Smooth muscle cell (in vitro differentiated cells): ENCODE data around the gene ADGRV1. TPM values are rescaled to one million over a fixed set of nuclear protein-coding genes. Genes with fewer than 3 reads are reported as not detected.

Experiments used
- DNase-seq: peaks from one replicate; lab custom pipeline; 2025; ENCODE audit not compliant: unreplicated experiment; lab: John Stamatoyannopoulos, UW
- H2AFZ ChIP-seq: fragments of 200-600 bp; sonication (generic); 2 replicates; pipeline ENCODE4 v1.6.0; 2016; ENCODE audit warnings: antibody characterized with exemption, low read depth, mild to moderate bottlenecking
- H3F3A ChIP-seq: fragments of 200-600 bp; sonication (generic); 2 replicates; pipeline ENCODE4 v1.6.0; 2017; ENCODE audit warnings: antibody characterized with exemption, low read depth
- H3K27ac ChIP-seq: fragments of 200-600 bp; sonication (generic); 2 replicates; pipeline ENCODE4 v1.5.1; 2016; ENCODE audit warnings: low read depth, mild to moderate bottlenecking
- H3K27me3 ChIP-seq: fragments of 200-600 bp; sonication (generic); 2 replicates; pipeline ENCODE4 v1.6.1; 2016; ENCODE audit warnings: low read depth, mild to moderate bottlenecking
- H3K36me3 ChIP-seq: fragments of 200-600 bp; sonication (generic); 2 replicates; pipeline ENCODE4 v1.5.1; 2016; ENCODE audit warnings: low read depth
- H3K4me1 ChIP-seq: fragments of 200-600 bp; sonication (generic); 2 replicates; pipeline ENCODE4 v1.5.1; 2016; ENCODE audit warnings: low read depth
- H3K4me2 ChIP-seq: fragments of 200-600 bp; sonication (generic); 2 replicates; pipeline ENCODE4 v1.6.0; 2016; ENCODE audit warnings: mild to moderate bottlenecking
- H3K4me3 ChIP-seq: fragments of 200-600 bp; sonication (generic); 2 replicates; pipeline ENCODE4 v1.5.1; 2016; ENCODE audit warnings: mild to moderate bottlenecking
- H3K79me2 ChIP-seq: fragments of 200-600 bp; sonication (generic); 2 replicates; pipeline ENCODE4 v1.6.0; 2016; ENCODE audit warnings: low read depth, mild to moderate bottlenecking
- H3K9ac ChIP-seq: fragments of 200-600 bp; sonication (generic); 2 replicates; pipeline ENCODE4 v1.6.0; 2016; ENCODE audit warnings: low read depth
- H3K9me3 ChIP-seq: fragments of 200-600 bp; sonication (generic); replicated peaks from 2 replicates; pipeline ENCODE4 v1.5.1; 2016; ENCODE audit warnings: low read depth
- H4K20me1 ChIP-seq: fragments of 200-600 bp; sonication (generic); 2 replicates; pipeline ENCODE4 v1.6.0; 2016; ENCODE audit warnings: low read depth
- WGBS: methylation state at CpG from one replicate; pipeline ENCODE4 v1.1.7; 2016; ENCODE audit warnings: low lambda C conversion rate; 5-methylcytosine and 5-hydroxymethylcytosine counted together
- polyA plus RNA-seq: library from polyadenylated mRNA; unstranded; fragments of >200 nt; fragmentation: Nextera tagmentation; extraction: Ambion mirVana; gene quantifications from 2 replicates; pipeline ENCODE4 v1.2.1, GENCODE V29; 2016
- total RNA-seq: library from RNA; depleted of rRNA; stranded (reverse); fragments of >200 nt; gene quantifications from 2 replicates; pipeline ENCODE4 v1.2.3, GENCODE V29; 2014
- TF ChIP-seq, protein P1 (sequence below): fragments of 200-600 bp; sonication (generic); IDR thresholded peaks from 2 replicates; pipeline ENCODE4 v1.5.1; 2017; ENCODE audit warnings: borderline replicate concordance, mild to moderate bottlenecking, antibody characterized with exemption; ENCODE audit not compliant: insufficient read depth, poor library complexity, severe bottlenecking

The ADGRV1 gene
- total and polyA plus RNA-seq, 2 experiments from 2014 or later, result 16.8 to 17.7 TPM

DNA sequence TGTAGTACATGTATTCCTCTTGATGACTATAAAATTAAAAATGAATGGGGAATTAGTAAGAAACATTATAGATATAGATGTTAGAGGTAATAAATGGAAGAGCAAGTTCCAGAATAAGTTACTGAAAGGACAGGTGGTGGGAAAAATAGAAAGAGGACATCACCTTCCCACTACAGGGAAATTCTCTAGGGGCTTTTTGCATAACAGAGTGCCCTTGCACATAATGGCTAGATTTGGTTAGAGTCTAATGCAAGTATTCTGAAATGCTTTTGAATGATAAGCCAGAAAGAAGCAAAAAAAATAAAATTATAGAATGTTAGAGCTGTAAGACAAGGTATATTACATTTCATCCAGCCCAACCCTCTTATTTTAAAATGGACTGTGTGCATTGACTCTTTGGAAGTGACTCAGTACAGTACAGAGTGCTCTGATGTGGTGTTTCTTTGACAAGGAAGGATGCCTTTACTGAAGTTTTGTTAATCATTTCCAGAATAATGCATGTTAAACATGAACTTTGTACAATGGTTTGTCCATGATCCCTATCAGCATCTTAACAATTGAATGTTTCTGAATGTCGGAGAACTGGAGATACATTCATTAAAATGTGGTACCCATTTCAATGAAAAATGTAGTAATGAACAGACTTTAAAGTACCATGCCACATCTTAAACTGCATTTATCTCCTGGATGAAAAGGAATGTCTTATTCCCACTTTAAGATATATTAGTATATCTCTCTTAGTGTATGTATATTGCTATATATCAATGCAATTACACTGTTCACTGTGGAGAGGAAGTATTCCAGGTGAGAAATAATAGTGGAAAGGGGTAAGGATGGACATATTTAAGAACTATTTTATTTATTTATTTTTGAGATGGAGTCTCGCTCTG is 391.1 kb downstream of the ADGRV1 start:
- 87% methylated on average over 2 of the region's 2 CpGs for WGBS
- TF ChIP-seq, protein P1, sequence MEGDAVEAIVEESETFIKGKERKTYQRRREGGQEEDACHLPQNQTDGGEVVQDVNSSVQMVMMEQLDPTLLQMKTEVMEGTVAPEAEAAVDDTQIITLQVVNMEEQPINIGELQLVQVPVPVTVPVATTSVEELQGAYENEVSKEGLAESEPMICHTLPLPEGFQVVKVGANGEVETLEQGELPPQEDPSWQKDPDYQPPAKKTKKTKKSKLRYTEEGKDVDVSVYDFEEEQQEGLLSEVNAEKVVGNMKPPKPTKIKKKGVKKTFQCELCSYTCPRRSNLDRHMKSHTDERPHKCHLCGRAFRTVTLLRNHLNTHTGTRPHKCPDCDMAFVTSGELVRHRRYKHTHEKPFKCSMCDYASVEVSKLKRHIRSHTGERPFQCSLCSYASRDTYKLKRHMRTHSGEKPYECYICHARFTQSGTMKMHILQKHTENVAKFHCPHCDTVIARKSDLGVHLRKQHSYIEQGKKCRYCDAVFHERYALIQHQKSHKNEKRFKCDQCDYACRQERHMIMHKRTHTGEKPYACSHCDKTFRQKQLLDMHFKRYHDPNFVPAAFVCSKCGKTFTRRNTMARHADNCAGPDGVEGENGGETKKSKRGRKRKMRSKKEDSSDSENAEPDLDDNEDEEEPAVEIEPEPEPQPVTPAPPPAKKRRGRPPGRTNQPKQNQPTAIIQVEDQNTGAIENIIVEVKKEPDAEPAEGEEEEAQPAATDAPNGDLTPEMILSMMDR, result no peak

DNA sequence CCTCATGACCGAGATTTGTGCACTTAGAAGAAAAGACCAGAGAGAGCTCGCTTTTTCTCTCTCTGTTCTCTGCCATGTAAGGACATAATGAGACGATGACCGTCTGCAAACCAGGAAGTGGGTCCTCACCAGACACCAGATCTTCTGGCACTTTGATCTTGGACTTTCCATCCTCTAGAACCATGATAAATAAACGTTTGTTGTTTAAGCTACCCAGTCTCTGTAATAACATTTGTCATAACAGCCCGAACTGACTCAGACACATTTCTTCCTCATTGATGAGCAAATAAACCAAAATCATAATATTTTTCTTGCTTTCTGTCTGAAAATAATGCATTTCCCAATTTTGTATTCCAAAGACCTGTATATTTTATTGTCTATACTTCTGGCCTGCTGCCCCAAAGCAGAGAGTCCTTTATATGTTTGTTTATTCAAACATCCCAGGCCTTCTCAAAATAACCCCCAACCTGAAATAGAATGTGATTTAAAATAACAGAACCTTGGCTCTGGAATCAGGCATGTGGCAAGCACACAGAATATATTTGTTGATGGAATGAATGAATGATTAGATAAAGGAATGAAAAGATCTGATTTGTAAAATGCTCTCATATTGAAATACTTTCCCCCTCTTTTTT is 396.5 kb downstream of the ADGRV1 start:
- TF ChIP-seq, protein P1, result no peak
- Histone ChIP-seq H4K20me1 (no peaks in the 10 kb centered on the region), H3K4me3 (no peak overlapping the region), H3K36me3 (no peaks in the 10 kb centered on the region), H3K9ac (peak overlapping the region; percentile 10), H3K27ac (peak overlapping the region; percentile 73), H2AFZ (no peak overlapping the region), H3K27me3 (no peaks in the 10 kb centered on the region), H3F3A (no peaks in the 10 kb centered on the region), H3K79me2 (no peaks in the 10 kb centered on the region), H3K4me2 (peak overlapping the region; percentile 20), H3K4me1 (peaks cover 5% of the 10 kb centered on the region), H3K9me3 (no peaks in the 10 kb centered on the region)
- 42% methylated on average over 6 of the region's 6 CpGs for WGBS
- DNase-seq, result no peak

More for the DNA sequence above, 391.1 kb downstream of the ADGRV1 start:
- no peak overlapping the region for H3K9ac ChIP-seq
- no peaks in the 10 kb centered on the region for H3K36me3 ChIP-seq
- no peak overlapping the region for H3K4me3 ChIP-seq
- no peak for DNase-seq
- H3K9me3 ChIP-seq, result no peaks in the 10 kb centered on the region
- H3K27ac ChIP-seq, result no peak overlapping the region
- H4K20me1 ChIP-seq, result no peaks in the 10 kb centered on the region
- no peak overlapping the region for H2AFZ ChIP-seq
- no peak overlapping the region for H3K4me2 ChIP-seq
- no peaks in the 10 kb centered on the region for H3K4me1 ChIP-seq
- H3K79me2 ChIP-seq, result no peaks in the 10 kb centered on the region
- H3F3A ChIP-seq, result no peaks in the 10 kb centered on the region
- no peaks in the 10 kb centered on the region for H3K27me3 ChIP-seq

DNA sequence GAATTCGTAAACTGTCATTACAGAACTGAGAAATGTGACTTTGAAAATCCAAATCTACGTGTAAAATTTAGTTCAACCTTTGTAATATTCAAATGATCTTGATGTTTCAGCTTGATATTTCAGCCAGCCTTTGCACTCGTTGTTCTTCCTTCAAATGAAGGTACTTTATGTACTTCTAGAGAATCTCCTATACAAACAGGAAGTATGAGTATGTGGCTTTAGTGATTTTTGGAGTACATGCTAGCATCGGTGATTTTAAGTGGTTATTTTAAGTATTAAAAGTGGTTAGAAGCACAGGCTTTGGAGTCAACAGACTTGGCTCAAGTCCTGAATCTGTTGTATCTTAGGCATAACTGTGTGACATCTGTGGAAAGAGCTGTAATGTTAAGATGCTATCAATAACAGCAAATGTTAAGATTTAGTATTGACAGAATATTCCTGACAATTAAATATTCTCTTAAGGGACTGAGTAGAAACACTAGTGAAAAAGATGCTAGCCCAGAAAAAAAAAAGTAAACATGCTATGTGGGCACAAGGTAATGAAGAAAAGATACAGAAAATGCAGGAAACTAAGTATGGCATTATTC is 398.0 kb downstream of the ADGRV1 start:
- 64% methylated on average over 4 of the region's 4 CpGs for WGBS
- H3K36me3 ChIP-seq, result no peaks in the 10 kb centered on the region
- peak overlapping the region; percentile 45 for H3K4me2 ChIP-seq
- H3K9me3 ChIP-seq, result no peaks in the 10 kb centered on the region
- peak overlapping the region; percentile 73 for H3K27ac ChIP-seq
- H4K20me1 ChIP-seq, result no peaks in the 10 kb centered on the region
- no peak overlapping the region for H3K4me3 ChIP-seq
- H3K27me3 ChIP-seq, result no peaks in the 10 kb centered on the region
- DNase-seq, result no peak
- no peaks in the 10 kb centered on the region for H3K79me2 ChIP-seq
- peak overlapping the region; percentile 53 for H2AFZ ChIP-seq
- H3K9ac ChIP-seq, result no peak overlapping the region
- TF ChIP-seq, protein P1, result no peak
- H3K4me1 ChIP-seq, result peaks cover 5% of the 10 kb centered on the region
- no peaks in the 10 kb centered on the region for H3F3A ChIP-seq
